Thyroid gland (tissue), 4 donors: Measurements from ENCODE around the gene EBF3. TPM values are rescaled to one million over a fixed set of nuclear protein-coding genes. Genes with fewer than 3 reads are reported as not detected.
A peak's percentile ranks its signal among the peaks of the same experiment; 100 is the strongest.

Source experiments
- DNase-seq, 2 donors: peaks; one replicate each; pipeline ENCODE4 v3.0.0-alpha.2; 2019
- H3K27ac ChIP-seq, 3 donors: fragments of 200-600 bp; sonication (generic); 1 replicate in 2 of 3; 2 replicates in 1 of 3; pipeline ENCODE4 v1.5.1; 2016 to 2019; ENCODE audit warnings: mild to moderate bottlenecking in 1 of 3, moderate library complexity in 1 of 3
- H3K27me3 ChIP-seq: fragments of 200-600 bp; sonication (generic); one replicate; pipeline ENCODE4 v1.5.1; 2019
- H3K36me3 ChIP-seq, 2 donors: fragments of 200-600 bp; sonication (generic); one replicate each; pipeline ENCODE4 v1.5.1; 2016 to 2019
- H3K4me1 ChIP-seq, 2 donors: fragments of 200-600 bp; sonication (generic); one replicate each; pipeline ENCODE4 v1.5.1; 2017 to 2019
- H3K4me3 ChIP-seq, 3 donors: fragments of 200-600 bp; sonication (generic); replicated peaks in 1 of 3; 1 replicate in 2 of 3; 2 replicates in 1 of 3; pipeline ENCODE4 v1.5.1; 2016; ENCODE audit warnings: mild to moderate bottlenecking in 1 of 3
- H3K9me3 ChIP-seq: fragments of 200-600 bp; sonication (generic); one replicate; pipeline ENCODE4 v1.5.1; 2017
- CTCF ChIP-seq, 6 experiments: fragments of 200-600 bp in 3 of 6; fragments of 450-650 bp in 3 of 6; sonication (generic) in 3 of 6; IDR thresholded peaks; one replicate each; pipeline ENCODE4 v1.5.1; 2016 to 2019; ENCODE audit warnings: antibody characterized with exemption in 6 of 6, mild to moderate bottlenecking in 2 of 6, inconsistent platforms in 1 of 6, moderate library complexity in 1 of 6
- POLR2A ChIP-seq, 2 donors: fragments of 450-650 bp; IDR thresholded peaks; one replicate each; pipeline ENCODE4 v1.6.1; 2017; ENCODE audit warnings: antibody characterized with exemption in 2 of 2, mild to moderate bottlenecking in 2 of 2, moderate library complexity in 1 of 2
- WGBS, 2 donors: methylation state at CpG; one replicate each; pipeline ENCODE4 v1.1.5; 2017; 5-methylcytosine and 5-hydroxymethylcytosine counted together
- intact Hi-C: fragments of 100-400 bp; cut with DNase I; formaldehyde crosslinking; loops from one replicate; pipeline ENCODE4 v1.15.1; 2023
- total RNA-seq, 4 donors: library from RNA; depleted of rRNA; stranded (reverse); fragments of >200 nt; gene quantifications; one replicate each; pipeline ENCODE4 v1.2.3, GENCODE V29; 2016

EBF3 gene
- total RNA-seq, 4 donors from 2014 or later, result 6.8 to 12.5 (median 8.8) TPM

GRCh38 chr10:129962872-129963640 lies 1.0 kb downstream of the EBF3 start:
- WGBS, 2 donors, result 3 to 4% methylated on average over 29 to 50 of the region's 79 CpGs
- Histone ChIP-seq H3K36me3 (no peaks in the 10 kb centered on the region), H3K4me1 (peaks cover 0 to 40% of the 10 kb centered on the region in 2 donors), H3K9me3 (no peaks in the 10 kb centered on the region), H3K27me3 (peaks cover 48% of the 10 kb centered on the region), H3K4me3 (peak overlapping the region; percentile 15 to 44 (median 44)), H3K27ac (peak overlapping the region; percentile 64 to 79 (median 79))
- intact Hi-C loops, result no loop called here
- DNase-seq, result peak; percentile 17 to 29
- TF ChIP-seq CTCF (IDR thresholded peaks at IDR 0.05) (no peak), POLR2A (IDR thresholded peaks at IDR 0.05) (no peak)

- Histone ChIP-seq H3K36me3 (no peaks in the 10 kb centered on the region), H3K9me3 (no peaks in the 10 kb centered on the region), H3K4me3 (peak overlapping the region in 2 of 3 donors; percentile 44), H3K4me1 (peaks cover 0 to 38% of the 10 kb centered on the region in 2 donors), H3K27me3 (peaks cover 51% of the 10 kb centered on the region), H3K27ac (peak overlapping the region in 2 of 3 donors; percentile 79)
- intact Hi-C loops, result no loop called here
- 11 to 13% methylated on average over 18 of the region's 18 CpGs for WGBS, 2 donors
- TF ChIP-seq CTCF (IDR thresholded peaks at IDR 0.05), result no peak
- no peak for TF ChIP-seq POLR2A (IDR thresholded peaks at IDR 0.05)
- DNase-seq, result no peak
These were observed 1.8 kb downstream of the EBF3 start for GRCh38 chr10:129962031-129962871.

GRCh38 chr10:129961157-129961701 lies 2.8 kb downstream of the EBF3 start:
- TF ChIP-seq CTCF (IDR thresholded peaks at IDR 0.05) (no peak), POLR2A (IDR thresholded peaks at IDR 0.05) (no peak)
- intact Hi-C loops, result no loop called here
- 10 to 15% methylated on average over 7 of the region's 7 CpGs for WGBS, 2 donors
- H3K9me3 ChIP-seq, result no peaks in the 10 kb centered on the region
- no peaks in the 10 kb centered on the region for H3K36me3 ChIP-seq
- peak overlapping the region in 1 of 3 donors; percentile 44 for H3K4me3 ChIP-seq
- peak overlapping the region; percentile 43 to 79 (median 79) for H3K27ac ChIP-seq
- peaks cover 0 to 29% of the 10 kb centered on the region in 2 donors for H3K4me1 ChIP-seq
- H3K27me3 ChIP-seq, result peaks cover 55% of the 10 kb centered on the region
- DNase-seq, result no peak

- 11% methylated on average over 14 of the region's 14 CpGs for WGBS, 2 donors
- peaks cover 0 to 29% of the 10 kb centered on the region in 2 donors for H3K4me1 ChIP-seq
- TF ChIP-seq CTCF (IDR thresholded peaks at IDR 0.05) (no peak), POLR2A (IDR thresholded peaks at IDR 0.05) (no peak)
These were observed 3.5 kb downstream of the EBF3 start for GRCh38 chr10:129960481-129961156.

More at GRCh38 chr10:129960481-129961156, 3.5 kb downstream of the EBF3 start:
- H3K4me3 ChIP-seq, result peak overlapping the region in 2 of 3 donors; percentile 16 to 44
- no peaks in the 10 kb centered on the region for H3K9me3 ChIP-seq
- intact Hi-C loops, result no loop called here
- H3K27me3 ChIP-seq, result peaks cover 49% of the 10 kb centered on the region
- H3K36me3 ChIP-seq, result no peaks in the 10 kb centered on the region
- no peak for DNase-seq
- H3K27ac ChIP-seq, result peak overlapping the region; percentile 50 to 79 (median 79)
